ENCODE results near the gene ISCA2.
A peak's percentile ranks its signal among the peaks of the same experiment; 100 is the strongest.
"Not testable (repeated sequence)": the region's sequence is repeated elsewhere in the genome, so short reads cannot be mapped to it uniquely, and the experiment has no call there.

ISCA2 gene, protein sequence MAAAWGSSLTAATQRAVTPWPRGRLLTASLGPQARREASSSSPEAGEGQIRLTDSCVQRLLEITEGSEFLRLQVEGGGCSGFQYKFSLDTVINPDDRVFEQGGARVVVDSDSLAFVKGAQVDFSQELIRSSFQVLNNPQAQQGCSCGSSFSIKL

GRCh38 chr14:74493343-74494261, at the start of gene ISCA2:
Gene ISCA2, plus strand, starts transcription at chr14:74493765. Its CDS starts 10 bp downstream, at chr14:74493775.
- peak; percentile 97 for DNase-seq

DNA sequence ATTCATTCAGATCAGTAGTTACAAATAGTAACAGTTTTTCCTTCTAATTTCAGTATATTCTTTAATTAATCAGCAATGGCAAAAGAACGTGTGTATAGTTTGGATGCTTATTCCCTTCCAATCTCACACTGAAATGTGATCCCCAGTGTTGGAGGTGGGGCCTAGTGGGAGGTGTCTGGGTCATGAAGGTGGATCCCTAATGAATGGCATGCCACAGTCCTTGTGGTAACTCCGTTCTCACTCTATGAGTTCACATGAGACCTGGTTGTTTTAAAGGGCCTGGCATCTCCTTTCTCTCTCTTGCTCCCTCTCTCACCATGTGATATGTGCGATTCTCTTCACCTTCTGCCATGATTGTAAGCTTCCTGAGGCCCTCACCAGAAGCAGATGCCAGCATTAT, 48.7 kb upstream of the ISCA2 start:
- DNase-seq, result no peak

- DNase-seq, result not testable (repeated sequence)
Observed at GRCh38 chr14:74454397-74454796, 39.2 kb upstream of the ISCA2 start.

GRCh38 chr14:74456684-74457564, 36.6 kb upstream of the ISCA2 start:
- DNase-seq, result no peak

GRCh38 chr14:74457565-74457895, 36.0 kb upstream of the ISCA2 start:
- no peak for DNase-seq

DNA sequence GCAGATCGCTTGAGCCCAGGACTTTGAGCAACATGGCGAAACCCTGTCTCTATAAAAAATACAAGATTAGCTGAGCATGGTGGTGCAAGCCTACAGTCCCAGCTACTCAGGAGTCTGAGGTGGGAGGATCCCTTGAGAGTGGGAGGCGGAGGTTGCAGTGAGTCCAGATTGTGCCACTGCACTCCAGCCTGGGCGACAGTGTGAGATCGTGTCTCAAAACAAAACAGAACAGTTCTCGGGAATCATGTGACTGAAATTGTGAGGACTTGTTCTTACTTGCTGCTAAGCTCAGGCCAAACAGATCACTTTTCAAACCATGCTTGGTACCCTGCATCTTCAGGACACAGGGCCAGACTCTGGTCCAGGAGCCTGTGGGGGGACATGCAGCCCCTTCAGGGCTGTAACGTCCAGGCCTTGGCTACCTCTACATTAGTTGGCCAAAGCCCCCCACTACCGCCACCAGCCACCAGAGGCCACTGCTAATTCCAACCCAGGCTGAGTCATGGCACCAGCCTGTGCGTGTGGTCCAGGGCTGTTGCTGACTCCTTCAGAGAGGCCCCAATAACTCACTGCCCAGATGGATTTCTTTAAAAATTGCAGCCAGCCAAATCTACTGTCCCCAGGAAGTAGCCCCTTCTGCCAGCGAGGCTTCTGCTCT, 34.1 kb upstream of the ISCA2 start:
- DNase-seq, result no peak

DNA sequence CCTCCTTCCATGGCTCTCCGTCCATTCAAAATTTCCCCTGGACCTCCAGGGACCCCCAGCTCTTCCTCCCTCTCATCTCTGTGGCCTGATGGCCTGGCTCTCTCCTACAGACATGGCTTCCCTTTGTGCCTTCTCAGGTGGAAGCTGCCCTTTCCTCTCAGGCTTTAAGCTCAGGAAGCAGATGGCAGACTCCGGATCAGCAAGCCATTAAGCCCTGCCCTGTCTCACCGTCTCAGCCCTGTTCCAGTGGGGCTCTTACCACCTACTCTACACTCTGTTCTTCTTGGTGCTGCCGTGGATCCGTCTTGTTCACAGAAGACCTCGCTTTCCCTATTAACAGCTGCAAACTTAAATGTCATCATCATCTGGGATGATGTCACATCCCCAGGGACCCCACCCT, 33.6 kb upstream of the ISCA2 start:
- DNase-seq, result no peak

GRCh38 chr14:74462993-74463392, 30.6 kb upstream of the ISCA2 start:
- no peak for DNase-seq

- no peak for DNase-seq
Observed at GRCh38 chr14:74463697-74464096, 29.9 kb upstream of the ISCA2 start.

- DNase-seq, result no peak
Observed at GRCh38 chr14:74464785-74465184, 28.8 kb upstream of the ISCA2 start.

- no peak for DNase-seq
Observed at GRCh38 chr14:74465335-74465734, 28.2 kb upstream of the ISCA2 start.

DNA sequence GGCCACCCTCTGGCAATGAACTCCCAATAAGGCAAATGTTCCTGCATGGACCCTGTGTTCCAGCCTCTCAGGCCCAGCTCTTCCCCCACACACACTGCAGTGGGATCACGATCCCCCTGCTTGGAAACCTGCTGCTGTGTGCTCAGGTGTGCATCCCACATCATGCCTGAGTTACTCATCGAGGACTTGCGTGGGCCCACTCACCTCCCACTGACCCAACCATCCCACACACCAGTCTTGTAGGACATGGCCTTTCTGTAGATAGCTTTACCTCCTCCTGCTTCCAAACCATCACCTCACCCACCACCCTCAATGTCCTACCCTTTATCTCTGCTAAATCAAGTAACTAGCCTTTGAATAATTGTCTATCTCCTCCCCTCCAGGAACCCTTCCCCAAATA, 25.1 kb upstream of the ISCA2 start:
- no peak for DNase-seq

DNA sequence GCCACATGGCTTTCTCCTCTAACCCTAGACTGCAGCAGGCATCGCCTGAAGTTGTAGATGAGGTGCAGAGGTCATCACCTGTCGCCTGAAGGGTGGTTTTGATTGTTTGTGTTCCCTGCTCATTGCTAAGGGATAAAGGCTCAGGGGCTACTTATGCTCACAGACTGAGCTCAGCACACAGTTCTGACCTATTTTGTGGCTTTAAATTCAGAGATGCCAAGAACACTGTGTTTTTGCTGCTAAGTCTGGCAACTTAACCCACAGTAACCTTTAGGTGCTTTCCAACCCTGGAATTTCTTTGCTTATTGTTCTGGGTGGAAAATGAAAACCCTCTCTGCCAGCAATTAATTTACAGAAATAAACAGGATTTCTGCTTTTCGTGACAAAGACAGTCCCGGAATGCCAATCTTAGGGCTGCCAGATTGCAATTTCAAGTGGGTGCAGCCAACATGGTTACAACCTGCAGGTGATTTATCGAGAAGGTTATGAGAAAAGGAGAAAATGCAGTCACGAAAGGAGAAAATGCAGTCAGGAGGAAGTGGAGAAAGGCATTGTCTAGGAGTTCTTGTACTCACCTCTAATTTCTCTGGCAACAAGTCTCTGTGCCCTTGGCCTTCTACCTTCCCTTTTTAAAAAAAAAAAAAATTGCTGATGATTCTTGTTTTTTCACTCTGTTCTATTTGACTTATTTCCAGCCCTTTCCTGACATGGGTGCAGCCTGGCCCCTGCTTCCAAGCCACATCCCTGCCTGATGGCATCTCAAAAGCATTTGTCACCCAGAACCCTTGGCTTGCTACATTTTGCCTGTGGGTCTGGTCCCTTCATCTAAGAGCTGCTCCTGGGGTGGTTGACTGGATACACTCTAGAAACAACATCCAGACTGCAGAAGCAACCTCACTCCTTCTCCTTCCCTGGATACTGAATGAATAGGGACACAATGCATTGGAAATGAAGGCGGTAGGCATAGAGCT, 23.7 kb upstream of the ISCA2 start:
- DNase-seq, result no peak

DNA sequence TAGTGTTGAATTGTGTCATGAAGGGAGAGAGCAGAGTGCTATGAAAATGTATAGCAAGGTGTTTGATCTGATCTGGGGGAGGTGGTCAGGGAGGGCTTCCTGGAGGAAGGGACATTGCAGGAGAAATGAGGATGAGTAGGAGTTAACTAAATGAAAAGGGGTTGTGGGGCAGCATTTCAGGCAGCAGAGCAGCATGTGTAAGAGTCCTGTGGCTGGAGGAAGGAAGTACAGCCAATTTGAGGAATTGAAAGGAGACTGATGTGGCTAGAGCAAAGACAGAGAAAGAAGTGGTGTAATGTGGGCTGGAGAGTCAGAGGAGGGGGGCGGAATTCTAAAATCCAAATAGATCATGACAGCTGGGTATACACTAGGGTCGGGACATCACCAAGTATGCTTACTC, 21.0 kb upstream of the ISCA2 start:
- no peak for DNase-seq

- no peak for DNase-seq
Observed at GRCh38 chr14:74474376-74474775, 19.2 kb upstream of the ISCA2 start.

- DNase-seq, result no peak
Observed at GRCh38 chr14:74475678-74476077, 17.9 kb upstream of the ISCA2 start.

GRCh38 chr14:74476107-74476506, 17.5 kb upstream of the ISCA2 start:
- DNase-seq, result no peak

DNA sequence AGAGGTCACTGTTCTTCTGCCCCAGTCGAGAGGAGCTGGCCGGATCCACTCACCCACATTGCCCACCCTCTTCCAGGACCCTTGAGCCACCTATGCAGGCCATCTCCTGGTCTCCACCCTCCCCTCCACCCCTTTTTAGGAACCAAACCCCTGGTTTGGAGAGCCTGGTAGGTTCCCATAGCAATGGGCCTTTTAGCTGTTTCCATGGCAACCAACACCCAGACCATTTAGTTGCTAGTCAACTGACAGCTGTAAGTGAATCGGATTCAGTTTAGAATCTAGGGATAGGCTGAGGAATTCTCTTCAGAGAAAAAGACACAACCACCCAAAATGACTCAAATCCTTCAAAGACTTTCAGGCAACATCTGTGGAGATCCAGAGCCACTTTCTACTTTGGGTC, 17.0 kb upstream of the ISCA2 start:
- no peak for DNase-seq

DNA sequence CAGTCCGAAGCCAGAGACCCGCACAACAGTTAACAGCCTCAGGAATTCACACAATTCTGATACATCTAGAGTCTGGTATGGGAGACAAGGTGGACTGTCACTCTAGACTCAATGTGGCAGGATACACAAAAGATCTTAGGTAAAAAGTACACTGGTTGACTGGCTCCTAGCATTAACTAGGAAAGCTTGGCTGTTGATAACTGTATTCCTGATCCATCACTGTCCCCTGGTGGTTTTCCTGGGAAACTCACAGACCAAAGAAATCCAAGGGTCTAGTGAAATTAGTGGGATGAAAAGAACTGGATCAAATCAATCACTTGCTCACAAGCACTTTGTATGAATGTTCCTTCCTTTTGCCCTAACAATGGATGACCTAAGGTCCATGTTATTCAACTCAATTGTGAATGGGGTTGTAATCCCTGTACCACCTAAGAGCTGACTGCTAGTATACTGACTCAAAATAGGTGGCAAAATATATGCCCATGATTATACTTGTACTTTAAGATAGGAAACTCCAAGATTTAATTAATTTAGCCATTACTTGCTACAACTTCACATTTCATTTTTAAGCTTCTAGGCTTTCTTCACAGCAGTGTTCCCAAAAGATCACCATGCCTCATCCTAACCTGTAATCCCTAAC, 14.4 kb upstream of the ISCA2 start:
- DNase-seq, result peak; percentile 27

DNA sequence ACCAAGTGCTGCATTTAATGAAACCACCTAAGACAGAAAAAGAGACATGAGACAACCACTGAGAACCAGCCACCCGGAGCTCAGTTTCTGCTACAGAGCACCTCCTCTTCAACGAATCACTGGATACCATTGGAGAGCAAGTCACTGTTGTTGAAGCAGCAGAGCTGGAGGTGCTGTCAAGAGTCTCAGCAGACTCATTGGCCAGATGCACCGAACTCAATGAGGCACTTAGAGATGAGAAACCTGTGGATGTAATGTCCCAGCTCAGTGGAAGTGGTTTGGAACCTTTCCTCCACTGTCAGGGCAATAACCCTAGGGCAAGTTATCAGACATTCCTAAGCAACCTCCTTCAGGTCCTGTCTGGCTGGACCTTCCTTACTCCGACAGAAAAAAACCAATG, 13.5 kb upstream of the ISCA2 start:
- DNase-seq, result no peak

DNA sequence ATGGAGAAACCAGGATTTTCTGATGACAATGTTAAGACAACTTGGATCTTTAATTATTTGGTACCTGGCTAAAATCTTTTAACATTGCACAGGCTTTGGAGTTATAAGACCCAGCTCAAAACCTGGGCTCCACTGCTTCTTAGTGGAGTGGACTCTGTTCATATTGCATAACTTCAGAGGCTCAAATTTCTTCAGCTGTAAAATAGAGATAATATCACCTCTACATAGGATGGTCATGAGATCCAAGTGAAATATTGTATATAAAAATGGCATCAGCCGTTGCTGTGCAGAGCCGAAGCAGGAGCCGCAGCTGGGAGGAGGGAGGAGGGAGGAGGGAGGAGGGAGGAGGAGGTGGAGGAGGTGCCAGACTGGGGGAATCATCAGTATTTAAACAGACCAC, 11.0 kb upstream of the ISCA2 start:
- no peak for DNase-seq
